CD4-positive, alpha-beta T cell treated with Interleukin-17A for 1 hour (primary cell): ENCODE measurements around the gene GAPDHS.

ENCODE experiments used
- DNase-seq: peaks from one replicate; pipeline ENCODE4 v3.0.0-alpha.2; 2020

GAPDHS gene

GRCh38 chr19:35533201-35533821 lies at the start of gene GAPDHS:
Gene GAPDHS (plus strand): TSS chr19:35533456. CDS start chr19:35533528, 72 bp downstream.
- no peak for DNase-seq

GRCh38 chr19:35484252-35485036 lies 48.8 kb upstream of the GAPDHS start:
- DNase-seq = no peak

GRCh38 chr19:35486268-35486708 lies 47.0 kb upstream of the GAPDHS start:
- no peak for DNase-seq

- DNase-seq = no peak
Measured at GRCh38 chr19:35487656-35488182, 45.5 kb upstream of the GAPDHS start.

- DNase-seq = no peak
Measured at GRCh38 chr19:35488677-35489076, 44.6 kb upstream of the GAPDHS start.

GRCh38 chr19:35490364-35490763 lies 42.9 kb upstream of the GAPDHS start, which contains the start of gene KRTDAP:
Gene KRTDAP (minus strand): TSS chr19:35490464. CDS start chr19:35490442, 22 bp downstream.
- DNase-seq = no peak

GRCh38 chr19:35491836-35492360 lies 41.4 kb upstream of the GAPDHS start:
- no peak for DNase-seq

- no peak for DNase-seq
Measured at GRCh38 chr19:35493971-35494370, 39.3 kb upstream of the GAPDHS start.

- peak; percentile 70 for DNase-seq
Measured at GRCh38 chr19:35495107-35496064, 37.9 kb upstream of the GAPDHS start.

- DNase-seq = no peak
Measured at GRCh38 chr19:35497406-35497805, 35.9 kb upstream of the GAPDHS start.

- no peak for DNase-seq
Measured at GRCh38 chr19:35498220-35498619, 35.0 kb upstream of the GAPDHS start.

GRCh38 chr19:35498984-35499527 lies 34.2 kb upstream of the GAPDHS start:
- DNase-seq = no peak

- no peak for DNase-seq
Measured at GRCh38 chr19:35500611-35501010, 32.6 kb upstream of the GAPDHS start.

GRCh38 chr19:35501684-35502083 lies 31.6 kb upstream of the GAPDHS start:
- no peak for DNase-seq

- no peak for DNase-seq
Measured at GRCh38 chr19:35502751-35503150, 30.5 kb upstream of the GAPDHS start.

GRCh38 chr19:35506011-35506410 lies 27.2 kb upstream of the GAPDHS start:
- DNase-seq = no peak

GRCh38 chr19:35507561-35507960 lies 25.7 kb upstream of the GAPDHS start:
- DNase-seq = no peak

- no peak for DNase-seq
Measured at GRCh38 chr19:35508129-35508528, 25.1 kb upstream of the GAPDHS start.

GRCh38 chr19:35509018-35509652 lies 24.1 kb upstream of the GAPDHS start:
- DNase-seq = peak; percentile 52

GRCh38 chr19:35509861-35510625 lies 23.2 kb upstream of the GAPDHS start:
- peak; percentile 65 for DNase-seq

GRCh38 chr19:35510626-35510964 lies 22.7 kb upstream of the GAPDHS start:
- no peak for DNase-seq
